Glutamatergic neuron (in vitro differentiated cells): ENCODE data around the gene CNIH2. TPM values are rescaled to one million over a fixed set of nuclear protein-coding genes. Genes with fewer than 3 reads are reported as not detected.
A peak's percentile ranks its signal among the peaks of the same experiment; 100 is the strongest.

Experiments
- DNase-seq: peaks from one replicate; pipeline ENCODE4 v3.0.0; 2022
- H3K27ac Mint-ChIP-seq: one replicate; pipeline ENCODE4 v1.8.0; 2020; ENCODE audit warnings: mild to moderate bottlenecking, mixed read lengths, inconsistent platforms; ENCODE audit not compliant: unreplicated experiment
- H3K27me3 Mint-ChIP-seq: one replicate; pipeline ENCODE4 v1.8.0; 2020; ENCODE audit warnings: mild to moderate bottlenecking, moderate library complexity, mixed read lengths, inconsistent platforms; ENCODE audit not compliant: unreplicated experiment
- H3K36me3 Mint-ChIP-seq: one replicate; pipeline ENCODE4 v1.8.0; 2020; ENCODE audit warnings: mild to moderate bottlenecking, mixed read lengths, inconsistent platforms; ENCODE audit not compliant: unreplicated experiment
- H3K4me1 Mint-ChIP-seq: one replicate; pipeline ENCODE4 v1.8.0; 2020; ENCODE audit warnings: mild to moderate bottlenecking, low read depth, mixed read lengths, inconsistent platforms; ENCODE audit not compliant: unreplicated experiment
- H3K4me3 Mint-ChIP-seq: one replicate; pipeline ENCODE4 v1.8.0; 2020; ENCODE audit warnings: mild to moderate bottlenecking, mixed read lengths, inconsistent platforms; ENCODE audit not compliant: unreplicated experiment
- H3K9me3 Mint-ChIP-seq: one replicate; pipeline ENCODE4 v1.8.0; 2020; ENCODE audit warnings: mild to moderate bottlenecking, moderate library complexity, mixed read lengths, inconsistent platforms; ENCODE audit not compliant: unreplicated experiment
- total RNA-seq: library from RNA; stranded (reverse); fragmentation: NEBNext Ultra II Directional; extraction: Animal tissue kit (Norgen Biotek cat#: 25700); gene quantifications from one replicate; pipeline ENCODE4 v1.2.1, GENCODE V29; 2021; ENCODE audit not compliant: unreplicated experiment
- TF ChIP-seq, protein P1 (sequence below): fragments of 200-600 bp; sonication (generic); IDR thresholded peaks from one replicate; pipeline ENCODE4 v1.5.0; 2021; ENCODE audit not compliant: partially characterized antibody, unreplicated experiment

The CNIH2 gene
- total RNA-seq, 1 donor from 2014 or later: 61.3 TPM

DNA sequence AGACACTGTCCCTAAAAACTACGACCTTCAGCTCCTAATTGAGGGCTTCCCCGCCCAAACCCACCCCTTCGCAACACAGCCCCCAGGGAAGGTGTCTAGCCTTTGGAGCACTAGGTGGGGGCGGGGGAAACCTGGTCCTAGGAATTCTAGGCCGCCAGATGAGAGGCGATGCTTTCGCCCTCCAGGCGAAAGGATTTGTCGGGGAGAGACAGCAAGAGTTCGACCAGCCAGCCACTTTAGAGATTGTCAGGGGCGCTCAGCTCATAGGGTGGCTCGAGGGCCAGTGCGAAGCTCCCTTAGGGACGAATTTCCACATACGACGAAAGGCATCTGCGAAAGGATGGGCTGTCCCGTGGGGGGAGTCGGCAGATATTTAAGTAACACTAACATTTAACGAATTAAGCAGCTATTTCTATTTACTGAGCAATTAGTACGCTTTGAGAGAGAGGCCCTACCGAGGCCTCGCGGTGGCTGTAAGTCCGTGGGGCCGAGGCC, 33.5 kb downstream of the CNIH2 start:
- Mint-ChIP-seq H3K4me1 (peaks cover 39% of the 10 kb centered on the region), H3K36me3 (no peaks in the 10 kb centered on the region), H3K4me3 (peak overlapping the region; percentile 94), H3K27me3 (peaks cover 17% of the 10 kb centered on the region), H3K9me3 (peaks cover 11% of the 10 kb centered on the region), H3K27ac (peak overlapping the region; percentile 98)
- DNase-seq: peak; percentile 60
- TF ChIP-seq, protein P1, sequence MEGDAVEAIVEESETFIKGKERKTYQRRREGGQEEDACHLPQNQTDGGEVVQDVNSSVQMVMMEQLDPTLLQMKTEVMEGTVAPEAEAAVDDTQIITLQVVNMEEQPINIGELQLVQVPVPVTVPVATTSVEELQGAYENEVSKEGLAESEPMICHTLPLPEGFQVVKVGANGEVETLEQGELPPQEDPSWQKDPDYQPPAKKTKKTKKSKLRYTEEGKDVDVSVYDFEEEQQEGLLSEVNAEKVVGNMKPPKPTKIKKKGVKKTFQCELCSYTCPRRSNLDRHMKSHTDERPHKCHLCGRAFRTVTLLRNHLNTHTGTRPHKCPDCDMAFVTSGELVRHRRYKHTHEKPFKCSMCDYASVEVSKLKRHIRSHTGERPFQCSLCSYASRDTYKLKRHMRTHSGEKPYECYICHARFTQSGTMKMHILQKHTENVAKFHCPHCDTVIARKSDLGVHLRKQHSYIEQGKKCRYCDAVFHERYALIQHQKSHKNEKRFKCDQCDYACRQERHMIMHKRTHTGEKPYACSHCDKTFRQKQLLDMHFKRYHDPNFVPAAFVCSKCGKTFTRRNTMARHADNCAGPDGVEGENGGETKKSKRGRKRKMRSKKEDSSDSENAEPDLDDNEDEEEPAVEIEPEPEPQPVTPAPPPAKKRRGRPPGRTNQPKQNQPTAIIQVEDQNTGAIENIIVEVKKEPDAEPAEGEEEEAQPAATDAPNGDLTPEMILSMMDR: peak; percentile 46

DNA sequence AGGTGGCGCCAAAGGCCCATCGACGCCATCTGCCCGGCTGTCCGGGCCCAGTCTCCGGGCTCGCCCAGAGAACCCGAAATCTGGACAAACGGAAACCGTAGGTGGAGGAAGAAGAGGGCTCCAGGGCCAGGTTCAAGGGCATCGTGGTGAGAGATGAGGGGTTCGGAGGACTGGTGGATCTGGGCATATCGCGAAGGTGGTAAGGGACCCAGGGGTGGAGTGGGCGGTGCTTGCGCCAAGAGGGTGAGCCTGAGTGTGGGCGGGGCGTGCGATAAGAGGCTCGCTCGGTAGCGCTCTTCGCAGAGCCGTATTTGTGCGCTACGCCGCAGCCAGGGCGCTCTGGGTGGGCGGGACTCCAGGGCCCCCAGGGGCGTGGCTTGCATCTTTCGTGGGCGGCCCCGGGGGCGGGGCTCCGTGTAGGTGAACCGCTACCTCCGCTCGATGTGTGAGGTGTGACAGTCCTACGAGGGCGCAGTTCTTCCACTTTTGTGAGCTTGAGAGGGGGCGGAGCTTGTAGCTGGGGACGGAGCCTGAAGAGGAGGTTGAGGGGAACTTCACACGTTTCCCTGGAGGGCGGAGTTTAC, 34.1 kb downstream of the CNIH2 start:
- H3K4me3 Mint-ChIP-seq: peak overlapping the region; percentile 94
- DNase-seq: peak; percentile 86
- peaks cover 17% of the 10 kb centered on the region for H3K27me3 Mint-ChIP-seq
- H3K36me3 Mint-ChIP-seq: no peaks in the 10 kb centered on the region
- peaks cover 11% of the 10 kb centered on the region for H3K9me3 Mint-ChIP-seq
- H3K27ac Mint-ChIP-seq: peak overlapping the region; percentile 98
- H3K4me1 Mint-ChIP-seq: peaks cover 39% of the 10 kb centered on the region
- TF ChIP-seq, protein P1: no peak

DNA sequence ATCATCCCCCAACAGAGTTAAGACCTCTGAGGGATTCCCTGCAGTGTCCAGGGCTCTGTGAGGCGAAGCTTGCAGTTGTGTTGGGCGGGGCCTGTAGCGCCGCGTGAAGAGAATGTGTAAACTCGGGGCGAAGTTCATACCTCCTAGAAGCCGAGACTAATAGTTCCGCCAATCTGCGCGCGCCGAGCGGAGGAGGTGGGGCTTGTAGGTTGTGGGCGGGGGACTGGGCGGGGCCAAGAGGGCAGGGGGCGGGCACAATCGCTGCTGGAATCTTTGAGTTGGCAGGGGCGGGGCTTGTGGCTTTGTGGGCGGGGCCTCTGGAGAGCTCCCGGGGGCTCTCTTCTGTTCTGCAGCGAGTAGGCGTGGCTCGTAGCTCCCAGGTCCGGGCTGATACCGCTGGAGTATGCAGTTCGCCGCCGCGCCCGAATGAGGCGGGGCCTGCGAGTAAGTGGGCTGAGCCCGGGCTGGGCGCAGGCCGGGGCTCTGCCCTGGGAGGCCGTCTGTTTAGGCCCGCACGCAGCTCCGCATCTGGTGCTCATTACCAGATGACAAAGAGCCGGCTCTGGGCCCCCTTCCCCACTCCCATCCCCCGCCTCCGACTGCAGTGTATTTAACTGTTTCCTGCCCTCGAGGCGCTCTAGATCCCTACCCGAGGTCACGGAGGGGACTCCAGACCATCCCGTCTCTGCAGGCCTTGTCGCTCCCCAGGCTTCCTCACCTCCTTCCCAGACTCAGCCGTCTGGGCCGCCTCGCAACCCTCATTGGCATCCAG, 34.8 kb downstream of the CNIH2 start:
- Mint-ChIP-seq H3K9me3 (peaks cover 15% of the 10 kb centered on the region), H3K36me3 (no peaks in the 10 kb centered on the region), H3K4me3 (peak overlapping the region; percentile 94), H3K27ac (peak overlapping the region; percentile 98), H3K27me3 (peaks cover 20% of the 10 kb centered on the region), H3K4me1 (peaks cover 44% of the 10 kb centered on the region)
- peak; percentile 100 for DNase-seq
- TF ChIP-seq, protein P1: no peak

DNA sequence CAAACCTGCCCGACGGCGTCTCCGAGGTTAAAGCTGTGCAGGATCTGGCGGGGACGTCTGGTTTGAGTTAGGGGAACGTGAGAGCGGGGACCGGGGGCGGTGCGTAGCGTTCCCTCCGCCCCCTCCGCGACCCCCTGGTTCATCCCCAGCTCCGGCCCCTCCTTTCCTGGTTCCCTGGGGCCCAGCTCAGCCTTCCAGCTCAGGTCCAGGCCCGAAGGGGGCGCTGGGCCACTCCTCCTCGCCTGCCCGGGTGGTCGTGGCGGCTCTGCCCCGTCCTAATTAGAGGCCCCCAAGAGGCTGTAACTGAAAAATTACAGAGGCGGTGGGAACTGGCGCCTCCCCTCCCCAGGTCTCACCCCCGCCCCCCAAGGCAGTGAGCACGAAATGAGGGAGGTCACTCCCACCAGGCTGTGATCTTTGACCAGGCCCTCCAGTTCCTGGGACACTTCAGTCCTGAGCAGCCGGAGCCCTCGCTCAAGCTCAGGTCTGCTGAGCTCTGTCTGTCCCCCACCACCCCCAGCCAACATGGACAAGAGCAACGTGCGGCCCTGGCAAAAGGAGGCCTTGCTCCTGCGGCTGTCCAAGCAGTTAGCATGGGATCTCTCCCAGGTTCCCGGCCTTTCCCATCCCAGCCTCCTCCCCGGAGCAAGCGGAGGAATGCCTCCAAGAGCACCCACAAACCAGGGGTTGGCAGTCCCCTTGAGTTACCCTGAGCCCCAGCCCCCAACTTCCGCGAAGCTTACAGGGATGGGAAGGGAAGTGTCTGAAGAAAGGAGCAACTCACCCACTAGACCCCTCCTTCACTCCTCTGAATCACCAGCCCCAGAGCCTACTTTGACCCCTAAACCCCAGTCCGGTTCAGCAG, 35.6 kb downstream of the CNIH2 start:
- TF ChIP-seq, protein P1: peak; percentile 19
- Mint-ChIP-seq H3K9me3 (peaks cover 19% of the 10 kb centered on the region), H3K4me1 (peaks cover 52% of the 10 kb centered on the region), H3K36me3 (no peaks in the 10 kb centered on the region), H3K4me3 (peak overlapping the region; percentile 94), H3K27ac (peak overlapping the region; percentile 97), H3K27me3 (peaks cover 23% of the 10 kb centered on the region)
- no peak for DNase-seq
